NCI-H510A treated with DMSO at 0.1 percent for 48 hours (cell line): ENCODE data around the gene OR4M1.
"Not testable (repeated sequence)": the region's sequence is repeated elsewhere in the genome, so short reads cannot be mapped to it uniquely, and the experiment has no call there.

Source experiments
- DNase-seq: peaks from one replicate; lab custom pipeline; 2025; lab: John Stamatoyannopoulos, UW

OR4M1 gene, protein sequence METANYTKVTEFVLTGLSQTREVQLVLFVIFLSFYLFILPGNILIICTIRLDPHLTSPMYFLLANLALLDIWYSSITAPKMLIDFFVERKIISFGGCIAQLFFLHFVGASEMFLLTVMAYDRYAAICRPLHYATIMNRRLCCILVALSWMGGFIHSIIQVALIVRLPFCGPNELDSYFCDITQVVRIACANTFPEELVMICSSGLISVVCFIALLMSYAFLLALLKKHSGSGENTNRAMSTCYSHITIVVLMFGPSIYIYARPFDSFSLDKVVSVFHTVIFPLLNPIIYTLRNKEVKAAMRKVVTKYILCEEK

DNA sequence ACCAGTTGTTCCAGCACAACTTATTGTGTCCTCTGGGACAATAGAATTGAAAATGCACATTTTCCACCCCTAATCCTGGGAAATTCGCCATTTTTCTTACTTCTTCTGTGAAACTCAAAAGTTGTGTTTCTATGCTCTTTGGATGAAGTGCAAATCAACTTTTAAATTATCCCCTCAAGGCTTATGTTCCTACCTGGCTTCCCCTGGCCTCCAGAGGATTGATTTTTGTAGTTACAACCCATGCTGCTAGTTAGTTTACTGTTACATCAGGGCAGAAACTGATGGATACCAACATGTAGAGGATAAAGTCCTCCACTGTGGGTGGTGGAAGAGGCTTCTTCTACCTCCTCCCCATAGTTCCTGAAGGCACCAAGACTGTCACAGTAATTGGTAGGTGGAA, at the start of gene OR4M1:
OR4M1 (plus strand) TSS at position 301 of the 400 bp plus-strand sequence. CDS start 6,819 bp downstream, outside the sequence.
- DNase-seq: not testable (repeated sequence)

DNA sequence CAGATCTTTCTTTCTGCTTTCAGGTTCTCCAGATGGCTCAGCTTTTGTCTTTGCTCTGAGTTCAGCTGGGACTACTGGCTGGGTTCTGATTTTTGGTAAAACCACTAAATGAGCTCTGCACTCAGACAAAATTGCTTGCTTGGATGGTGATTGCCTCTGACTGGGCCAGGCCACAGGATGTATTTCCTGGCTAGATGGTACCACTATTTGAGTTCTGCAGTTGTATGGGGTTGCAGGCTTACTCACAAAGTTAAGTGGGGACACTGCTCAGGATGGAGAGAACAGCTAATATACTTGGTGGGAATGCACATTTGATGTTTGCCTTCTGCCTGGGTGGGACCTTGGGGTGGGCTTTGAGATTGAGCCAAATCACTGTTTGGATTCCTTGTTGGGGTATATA, 43.9 kb upstream of the OR4M1 start:
- no peak for DNase-seq

DNA sequence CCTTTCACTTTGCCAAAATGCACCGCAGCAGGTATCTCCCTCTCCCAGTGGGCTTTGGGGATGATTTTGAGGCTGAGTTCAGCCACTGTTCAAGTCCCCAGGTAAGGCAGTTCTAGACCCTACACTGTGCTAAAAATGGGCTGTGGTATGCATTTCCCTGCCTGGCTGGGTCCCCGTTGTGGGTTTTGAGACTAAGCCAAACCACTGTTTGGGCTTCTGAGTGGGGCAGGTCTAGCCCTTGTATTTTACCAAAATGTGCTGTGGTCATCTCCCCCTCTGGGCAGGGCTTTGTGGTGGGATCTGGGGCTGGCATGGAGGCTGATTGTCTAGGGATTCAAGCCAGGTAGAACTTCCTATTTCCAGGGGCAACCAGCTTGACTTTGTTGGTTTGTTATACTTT, 43.5 kb upstream of the OR4M1 start:
- no peak for DNase-seq

DNA sequence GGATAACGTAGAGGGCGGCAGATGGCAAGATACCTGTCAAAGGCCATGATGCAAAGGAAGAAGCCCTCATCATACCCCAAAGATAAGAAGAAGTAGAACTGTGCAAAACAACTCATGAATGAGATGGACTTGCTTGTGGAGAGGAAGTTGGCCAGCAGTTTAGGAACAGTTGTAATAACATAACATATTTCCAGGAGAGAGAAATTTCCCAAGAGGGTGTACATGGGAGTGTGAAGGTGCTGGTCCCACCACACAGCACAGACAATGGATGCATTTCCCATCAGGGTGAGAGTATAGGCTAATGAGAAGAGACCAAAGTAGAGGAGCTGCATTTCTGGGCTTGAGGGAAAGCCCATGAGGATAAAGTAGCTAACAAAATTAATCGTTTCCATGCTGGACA, 39.4 kb upstream of the OR4M1 start:
- DNase-seq: not testable (repeated sequence)

DNA sequence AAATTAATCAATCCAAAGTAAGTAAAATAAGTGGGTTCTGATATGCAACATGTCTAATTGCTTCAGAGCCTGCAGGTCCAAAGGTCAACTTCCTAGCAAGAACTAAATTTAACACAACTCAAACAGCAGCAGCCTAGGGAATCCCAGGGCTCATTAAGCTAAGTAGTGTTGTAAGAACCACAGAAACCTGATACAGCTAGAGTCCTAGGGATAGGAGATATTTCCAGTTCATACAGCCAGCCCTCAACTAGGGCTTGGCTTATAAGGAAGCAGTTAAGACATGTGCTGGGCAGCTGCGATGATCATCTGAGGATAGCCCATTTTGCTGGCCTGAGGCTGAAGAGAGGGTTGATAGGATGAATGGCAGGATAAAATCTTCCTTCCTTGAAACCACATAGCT, 30.0 kb upstream of the OR4M1 start, which contains the start of gene OR4Q3:
OR4Q3 (plus strand) TSS at position 316 of the 400 bp plus-strand sequence.
- no peak for DNase-seq

DNA sequence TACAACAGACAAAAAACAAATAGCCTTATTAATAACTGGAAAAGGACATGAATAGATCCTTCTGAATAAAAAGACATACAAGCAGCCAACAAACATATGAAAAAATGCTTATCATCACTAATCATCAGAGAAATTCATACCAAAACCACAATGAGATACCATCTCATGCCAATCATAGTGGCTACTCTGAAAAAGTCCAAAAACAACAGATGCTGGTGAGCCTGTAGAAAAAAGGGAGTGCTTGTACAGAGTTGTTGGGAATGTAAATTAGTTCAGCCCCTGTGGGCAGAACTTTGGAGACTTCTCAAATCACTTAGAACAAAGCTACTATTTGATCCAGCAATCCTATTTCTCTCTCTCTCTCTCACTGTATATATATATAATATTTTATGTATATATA, 21.0 kb upstream of the OR4M1 start:
- not testable (repeated sequence) for DNase-seq

DNA sequence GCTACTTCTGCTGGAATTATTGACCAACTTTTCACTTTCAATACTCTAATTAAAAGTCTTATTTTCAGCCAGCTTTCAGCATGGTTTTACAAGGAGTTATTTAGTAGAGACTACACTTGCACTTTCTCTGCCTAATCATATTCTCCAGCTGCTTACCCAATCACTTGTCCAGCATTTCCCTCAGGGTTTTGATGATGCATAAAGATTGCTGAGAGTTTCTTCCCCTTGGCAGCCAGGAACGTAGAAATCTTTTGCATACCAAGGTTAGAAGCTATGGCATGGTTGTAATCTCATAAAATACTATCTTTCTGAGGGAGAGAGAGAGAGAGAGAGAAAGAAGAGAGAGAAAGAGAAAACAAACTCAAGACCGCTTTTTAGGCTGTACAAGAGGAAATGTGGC, 19.1 kb upstream of the OR4M1 start:
- DNase-seq: no peak

DNA sequence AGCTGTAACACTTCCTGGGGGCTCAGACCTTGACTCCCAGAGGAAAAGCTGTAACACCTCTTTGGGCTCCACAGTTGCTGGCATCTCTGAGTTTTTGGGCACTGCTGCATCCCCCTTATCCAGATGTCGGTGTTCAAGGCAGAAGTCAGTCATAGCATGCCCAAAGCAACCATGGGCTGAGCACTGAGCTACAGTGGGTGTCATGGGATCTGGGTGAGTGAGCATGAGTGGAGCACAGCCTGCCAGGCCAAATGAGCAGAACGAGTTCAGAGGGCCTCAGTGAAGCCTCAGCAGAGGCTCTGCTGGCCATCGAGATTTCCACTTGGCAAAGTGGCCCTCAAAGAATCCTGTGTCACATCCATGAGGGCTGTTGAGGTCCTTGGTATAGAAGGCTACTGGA, 1.8 kb upstream of the OR4M1 start:
- not testable (repeated sequence) for DNase-seq

DNA sequence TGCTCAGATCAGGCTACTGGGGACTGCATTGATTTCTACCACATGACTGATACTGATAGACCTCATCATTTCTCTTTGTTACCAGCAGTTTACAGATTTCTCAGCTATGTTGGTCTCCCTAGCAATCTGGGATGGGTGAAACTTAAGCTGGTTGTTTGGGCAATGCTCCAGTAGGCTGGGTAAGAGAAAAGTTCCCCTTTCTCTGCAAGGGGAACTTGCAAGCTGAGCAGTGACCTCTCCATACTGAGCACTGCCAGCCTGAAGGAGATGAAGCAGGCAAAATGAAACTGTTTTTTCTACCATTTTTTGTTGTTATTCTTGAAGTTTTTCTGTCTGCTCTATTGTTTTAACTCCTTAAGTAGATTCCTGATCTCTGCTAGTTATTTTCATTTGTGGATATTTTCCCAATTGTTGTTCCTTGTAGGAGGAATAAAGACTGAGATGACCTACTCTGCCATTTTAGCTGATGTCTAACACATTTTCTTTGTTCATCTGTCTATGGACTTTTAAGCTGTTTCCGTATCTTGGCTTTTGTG, 1.3 kb upstream of the OR4M1 start:
- DNase-seq: no peak

DNA sequence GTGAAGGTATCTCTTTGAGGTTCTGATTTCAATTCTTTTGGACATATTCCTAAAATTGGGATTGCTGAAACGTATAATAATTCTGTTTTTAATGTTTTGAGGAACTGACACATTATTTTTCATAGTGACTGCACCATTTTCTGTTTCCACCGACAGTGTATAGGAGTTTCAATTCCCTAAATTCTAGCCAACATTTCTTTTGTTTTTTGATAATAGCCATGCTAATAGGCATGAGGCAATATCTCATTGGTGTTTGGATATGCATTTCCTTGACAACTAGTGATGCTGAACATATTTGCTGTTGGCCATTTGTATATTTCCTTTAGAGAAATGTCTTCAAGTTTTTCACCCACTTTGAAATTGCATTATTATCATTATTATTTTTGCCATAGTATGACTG, 850 bp upstream of the OR4M1 start:
- not testable (repeated sequence) for DNase-seq

DNA sequence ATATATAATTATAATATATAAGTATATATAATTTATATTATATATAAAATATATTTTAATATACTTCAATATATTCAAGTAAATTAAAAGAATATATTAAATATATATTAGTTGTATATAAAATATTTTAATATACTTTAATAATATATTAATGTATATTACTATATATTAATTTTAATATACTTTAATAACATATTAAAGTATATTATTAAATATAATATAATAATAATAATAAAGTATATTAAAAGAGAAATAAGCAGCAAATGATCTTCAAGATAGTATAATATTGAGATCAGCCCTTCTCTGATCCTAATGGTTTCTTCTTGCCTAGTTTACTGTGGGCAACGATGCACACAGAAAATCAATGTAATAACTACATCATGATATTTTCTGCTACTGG, 2.3 kb downstream of the OR4M1 start:
- DNase-seq: no peak

DNA sequence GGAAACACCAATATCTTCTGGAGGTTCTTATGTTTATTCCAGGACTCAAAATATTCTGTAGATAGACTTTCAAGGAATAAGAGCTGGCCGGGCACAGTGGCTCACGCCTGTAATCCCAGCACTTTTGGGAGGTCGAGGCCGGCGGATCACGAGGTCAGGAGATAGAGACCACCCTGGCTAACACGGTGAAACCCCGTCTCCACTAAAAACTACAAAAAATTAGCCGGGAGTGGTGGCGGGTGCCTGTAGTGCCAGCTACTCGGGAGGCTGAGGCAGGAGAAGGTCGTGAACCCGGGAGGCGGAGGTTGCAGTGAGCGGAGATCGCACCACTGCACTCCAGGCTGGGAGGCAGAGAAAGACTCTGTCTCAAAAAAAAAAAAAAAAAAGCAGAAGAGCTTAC, 12.5 kb downstream of the OR4M1 start:
- DNase-seq: not testable (repeated sequence)

DNA sequence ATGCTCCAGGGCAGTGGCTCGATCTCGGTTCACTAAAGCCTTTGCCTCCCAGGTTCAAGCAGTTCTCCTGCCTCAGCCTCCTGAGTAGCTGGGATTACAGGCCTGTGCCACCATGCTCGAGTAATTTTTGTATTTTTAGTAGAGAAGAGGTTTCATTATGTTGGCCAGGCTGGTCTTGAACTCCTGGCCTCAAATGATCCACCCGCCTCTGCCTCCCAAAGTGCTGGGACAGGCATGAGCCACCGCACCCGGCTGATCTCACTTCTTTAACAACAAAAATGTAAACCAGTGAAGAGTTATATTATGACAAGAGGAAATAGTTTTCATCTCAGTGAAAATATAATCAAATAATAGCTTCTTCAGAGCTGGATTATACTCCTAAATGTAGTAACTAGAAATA, 14.0 kb downstream of the OR4M1 start:
- DNase-seq: not testable (repeated sequence)

DNA sequence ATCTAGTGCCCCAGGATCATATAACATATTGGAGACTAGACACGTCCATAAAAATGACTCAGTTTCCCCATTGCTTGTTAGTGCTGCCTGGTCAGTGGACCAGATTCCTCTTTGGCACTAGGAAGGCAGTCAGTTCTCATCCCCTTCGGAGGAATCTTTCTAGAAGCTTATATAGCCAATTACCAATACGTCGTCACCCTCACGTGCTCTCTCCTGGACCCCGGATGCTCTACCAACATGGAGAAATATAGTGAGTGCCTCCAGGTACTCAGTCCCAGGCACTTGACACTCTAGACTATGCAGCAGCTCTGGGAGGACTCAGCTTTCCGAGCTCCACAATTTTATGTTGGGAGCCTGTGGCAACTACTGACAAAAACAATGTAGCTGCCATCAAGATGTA, 14.8 kb downstream of the OR4M1 start:
- not testable (repeated sequence) for DNase-seq

DNA sequence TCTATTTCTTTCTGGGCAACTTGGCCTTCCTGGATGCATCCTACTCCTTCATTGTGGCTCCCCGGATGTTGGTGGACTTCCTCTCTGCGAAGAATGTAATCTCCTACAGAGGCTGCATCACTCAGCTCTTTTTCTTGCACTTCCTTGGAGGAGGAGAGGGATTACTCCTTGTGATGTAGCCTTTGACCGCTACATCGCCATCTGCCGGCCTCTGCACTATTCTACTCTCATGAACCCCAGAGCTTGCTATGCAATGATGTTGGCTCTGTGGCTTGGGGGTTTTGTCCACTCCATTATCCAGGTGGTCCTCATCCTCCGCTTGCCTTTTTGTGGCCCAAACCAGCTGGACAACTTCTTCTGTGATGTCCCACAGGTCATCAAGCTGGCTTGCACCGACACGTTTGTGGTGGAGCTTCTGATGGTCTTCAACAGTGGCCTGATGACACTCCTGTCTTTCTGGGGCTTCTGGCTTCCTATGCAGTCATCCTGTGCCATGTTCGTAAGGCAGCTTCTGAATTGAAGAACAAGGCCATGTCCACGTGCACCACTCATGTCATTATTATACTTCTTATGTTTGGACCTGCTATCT, 23.3 kb downstream of the OR4M1 start:
- not testable (repeated sequence) for DNase-seq

DNA sequence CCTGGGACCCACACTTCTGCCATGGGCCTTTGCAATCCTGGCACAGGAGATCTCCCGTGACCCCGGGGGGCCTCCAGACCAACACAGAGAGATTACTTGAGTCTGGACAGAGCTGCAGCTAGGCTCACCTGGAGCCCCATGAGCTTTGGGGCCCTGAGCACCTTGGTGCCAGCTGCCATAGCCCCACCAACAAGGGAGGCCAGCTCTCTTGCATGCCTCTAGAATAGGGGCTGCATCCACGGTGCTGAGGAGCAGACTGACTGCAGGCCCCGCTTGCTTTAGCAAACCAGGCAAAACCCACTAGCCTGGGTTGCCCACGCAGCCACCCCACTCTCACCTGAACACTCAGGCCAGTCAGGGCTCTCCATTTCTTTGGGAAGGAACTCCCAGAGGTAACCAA, 26.6 kb downstream of the OR4M1 start:
- DNase-seq: no peak

DNA sequence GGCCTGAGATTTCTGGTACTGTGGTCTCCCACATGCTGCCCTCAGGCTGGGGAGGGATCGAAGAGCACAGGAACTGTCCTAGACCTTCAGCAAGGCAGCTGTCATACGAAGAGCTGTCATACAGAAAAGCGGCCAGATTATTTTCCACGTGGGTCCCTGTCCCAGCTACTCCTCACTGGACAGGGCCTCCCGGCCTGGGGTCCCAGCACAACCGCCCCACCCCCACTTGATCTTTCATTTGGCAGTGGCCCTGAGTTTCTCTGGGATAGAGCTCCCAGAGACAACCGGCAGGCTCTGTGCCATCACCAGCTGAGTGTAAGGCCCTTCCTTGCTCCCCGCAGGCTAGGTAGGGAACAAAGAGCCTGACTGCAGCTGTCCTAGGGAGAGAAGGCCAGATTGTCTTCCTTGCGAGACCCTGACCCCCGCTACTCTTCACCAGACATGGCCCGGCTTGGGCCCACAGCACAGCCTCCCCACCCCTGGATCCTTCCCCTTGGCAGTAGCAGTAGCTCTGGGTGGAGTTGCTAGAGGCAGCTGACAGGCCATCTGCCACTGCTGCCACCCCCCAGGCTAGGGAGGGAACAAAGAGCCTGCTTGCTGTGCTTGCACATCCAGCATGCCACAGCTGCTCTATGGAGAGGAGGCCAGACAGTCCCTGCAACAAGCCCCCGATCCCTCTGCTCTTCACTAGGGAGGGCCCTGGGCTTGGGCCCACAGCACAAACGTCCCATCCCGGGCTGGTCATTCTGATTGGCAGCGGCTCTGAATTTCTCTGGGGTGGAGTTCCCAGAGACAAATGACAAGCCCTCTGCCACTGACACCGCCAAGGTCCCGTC, 27.2 kb downstream of the OR4M1 start:
- DNase-seq: no peak

DNA sequence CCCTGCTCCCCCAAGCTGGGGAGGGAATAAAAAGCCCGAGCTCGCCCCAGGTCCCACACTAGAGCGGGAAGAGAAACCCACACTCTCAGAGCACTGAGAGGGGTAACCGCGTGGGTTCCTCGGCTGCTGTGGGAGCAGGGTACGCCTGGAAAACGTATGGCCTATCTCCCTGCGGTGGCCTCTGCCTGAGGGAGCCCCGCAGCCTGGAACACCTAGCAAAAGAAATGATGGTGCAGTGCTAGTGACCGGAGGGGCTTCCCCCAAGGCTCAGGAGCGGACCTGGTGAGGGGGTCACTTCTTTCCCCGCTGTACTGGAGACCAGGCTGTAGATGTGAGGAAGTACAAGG, 27.8 kb downstream of the OR4M1 start:
- no peak for DNase-seq

DNA sequence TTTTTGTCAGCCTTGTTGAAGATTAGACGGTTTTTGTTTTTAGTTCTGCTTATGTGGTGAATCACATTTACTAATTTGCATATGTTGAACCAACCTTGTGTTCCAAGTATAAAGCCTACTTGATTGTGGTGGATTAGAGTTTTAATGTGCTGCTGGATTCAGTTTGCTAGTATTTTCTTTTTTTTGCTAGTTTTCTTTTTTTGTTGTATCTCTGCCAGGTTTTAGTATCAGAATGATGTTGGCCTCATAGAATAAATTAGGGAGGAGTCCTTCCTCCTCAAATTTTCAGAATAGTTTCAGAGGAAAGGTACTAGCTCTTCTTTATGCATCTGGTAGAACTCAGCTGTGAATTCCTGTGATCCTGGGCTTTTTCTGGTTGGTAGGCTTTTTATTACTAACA, 30.2 kb downstream of the OR4M1 start, which contains the start of gene OR4N2:
OR4N2 (plus strand) TSS at position 301 of the 400 bp plus-strand sequence. CDS start 23,679 bp downstream, outside the sequence.
- not testable (repeated sequence) for DNase-seq

DNA sequence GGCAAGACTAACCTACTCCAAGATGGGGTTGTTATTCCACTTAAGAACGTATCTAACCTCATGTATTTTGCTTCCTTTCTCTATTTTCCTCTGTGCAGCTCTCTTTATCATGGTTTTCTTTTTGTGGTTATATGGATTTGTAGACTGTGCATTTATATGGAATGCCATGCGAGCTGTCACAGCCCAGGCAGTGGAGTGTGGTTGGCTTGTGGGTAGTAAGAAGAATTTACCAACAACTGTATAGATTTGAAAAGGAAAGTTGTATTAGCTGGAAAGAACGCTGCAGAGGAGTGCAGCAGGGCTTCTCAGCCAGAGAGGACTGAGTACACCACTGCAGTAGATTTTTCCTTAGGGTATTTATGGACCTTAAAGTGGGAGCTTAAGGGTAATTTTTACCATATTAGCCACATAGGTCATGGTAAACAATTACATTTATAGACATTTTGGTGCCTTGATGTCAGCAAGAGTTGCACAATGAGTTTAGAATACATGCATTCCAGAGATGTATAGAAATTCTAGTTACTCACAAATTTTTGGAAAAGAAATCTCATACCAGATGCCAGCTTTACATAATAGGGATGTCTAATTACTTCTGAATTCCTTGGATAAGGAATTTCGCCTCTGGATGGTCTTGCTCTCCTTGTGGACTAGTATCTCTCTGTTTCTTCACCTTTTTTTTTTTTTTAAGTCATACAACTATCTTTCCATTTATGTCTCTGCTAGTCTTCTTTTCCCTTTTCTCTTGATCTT, 40.0 kb downstream of the OR4M1 start:
- DNase-seq: not testable (repeated sequence)

DNA sequence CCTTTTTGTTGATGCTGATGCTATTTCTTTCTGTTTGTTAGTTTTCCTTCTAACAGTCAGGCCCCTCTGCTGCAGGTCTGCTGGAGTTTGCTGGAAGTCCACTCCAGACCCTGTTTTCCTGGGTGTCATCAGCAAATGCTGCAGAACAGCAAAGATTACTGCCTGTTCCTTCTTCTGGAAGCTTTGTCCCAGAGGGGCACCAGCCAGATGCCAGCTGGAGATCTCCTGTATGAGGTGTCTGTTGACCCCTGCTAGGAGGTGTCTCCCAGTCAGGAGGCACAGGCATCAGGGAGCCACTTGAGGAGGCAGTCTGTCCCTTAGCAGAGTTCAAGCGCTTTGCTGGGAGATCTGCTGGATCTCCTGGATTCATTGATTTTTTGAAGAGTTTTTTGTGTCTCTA, 46.6 kb downstream of the OR4M1 start:
- not testable (repeated sequence) for DNase-seq

DNA sequence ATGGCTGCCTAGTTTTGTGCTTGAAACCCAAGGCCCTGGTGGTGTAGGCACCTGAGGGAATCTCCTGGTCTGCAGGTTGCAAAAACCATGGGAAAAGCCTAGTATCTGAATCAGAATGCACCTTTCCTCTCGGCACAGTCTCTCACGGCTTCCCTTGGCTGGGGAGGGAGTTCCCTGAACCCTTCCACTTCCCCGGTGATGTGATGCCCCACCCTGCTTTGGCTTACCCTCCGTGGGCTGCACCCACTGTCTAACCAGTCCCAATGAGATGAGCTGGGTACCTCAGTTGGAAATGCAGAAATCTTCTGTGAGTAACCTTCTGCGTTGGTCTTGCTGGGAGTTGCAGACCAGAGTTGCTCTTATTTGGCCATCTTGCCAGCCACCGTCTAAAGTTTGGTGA, 47.7 kb downstream of the OR4M1 start:
- not testable (repeated sequence) for DNase-seq
